Kidney (tissue), 14 donors: ENCODE results near the gene ASB4. TPM values are rescaled to one million over a fixed set of nuclear protein-coding genes. Genes with fewer than 3 reads are reported as not detected.

Experiments used
- DNase-seq, 5 donors: peaks; one replicate each; pipeline ENCODE4 v3.0.0-alpha.2; 2013 to 2020
- FAIRE-seq: peaks from 2 replicates; lab custom pipeline; 2012; peaks lifted over from hg19 to GRCh38; lab: Jason Lieb, UNC
- H3K27ac ChIP-seq, 2 donors: one replicate each; pipeline ENCODE4 v1.7.0; 2013; ENCODE audit warnings: low read depth in 2 of 2, low read length in 2 of 2, inconsistent platforms in 1 of 2
- H3K27me3 ChIP-seq: one replicate; pipeline ENCODE4 v1.7.1; 2013; ENCODE audit warnings: low read length, inconsistent platforms; ENCODE audit not compliant: control insufficient read depth, insufficient read depth
- H3K36me3 ChIP-seq, 3 donors: one replicate each; pipeline versions ENCODE4 v1.7.0 to v1.7.1; 2013; ENCODE audit warnings: low read length in 3 of 3, control low read depth in 1 of 3, inconsistent platforms in 1 of 3; ENCODE audit not compliant: insufficient read depth in 3 of 3, control insufficient read depth in 2 of 3
- H3K4me1 ChIP-seq, 3 donors: one replicate each; pipeline versions ENCODE4 v1.7.0 to v1.7.1; 2013; ENCODE audit warnings: low read length in 3 of 3, inconsistent platforms in 1 of 3, low read depth in 1 of 3; ENCODE audit not compliant: control insufficient read depth in 2 of 3, insufficient read depth in 2 of 3
- H3K4me3 ChIP-seq, 3 donors: one replicate each; pipeline versions ENCODE4 v1.7.0 to v1.8.1; 2013; ENCODE audit warnings: low read length in 3 of 3, control low read depth in 1 of 3, inconsistent platforms in 1 of 3
- H3K9ac ChIP-seq, 3 donors: one replicate each; pipeline versions ENCODE4 v1.7.0 to v1.7.1; 2013; ENCODE audit warnings: low read length in 3 of 3, control low read depth in 1 of 3, inconsistent platforms in 1 of 3
- H3K9me3 ChIP-seq, 3 donors: one replicate each; pipeline versions ENCODE4 v1.7.0 to v1.7.1; 2013; ENCODE audit warnings: low read length in 3 of 3, control low read depth in 1 of 3, inconsistent platforms in 1 of 3; ENCODE audit not compliant: control insufficient read depth in 2 of 3, insufficient read depth in 1 of 3
- intact Hi-C: fragments of 100-400 bp; cut with DNase I; formaldehyde crosslinking; loops from one replicate; pipeline ENCODE4 v1.11.1; 2022
- polyA plus RNA-seq: library from polyadenylated mRNA; stranded (reverse); fragments of 350-450 nt; fragmentation: Illumina TruSeq; extraction: RNeasy Lipid Tissue Mini Kit (QIAGEN cat#74804); gene quantifications from one replicate; pipeline ENCODE4 v1.2.3, GENCODE V29; 2014; ENCODE audit warnings: low read depth, low replicate concordance; ENCODE audit not compliant: insufficient read depth
- total RNA-seq: library from RNA; stranded (reverse); fragmentation: NEBNext Ultra II Directional; extraction: Animal tissue kit (Norgen Biotek cat#: 25700); gene quantifications from one replicate; pipeline ENCODE4 v1.2.1, GENCODE V29; 2021
- TF ChIP-seq, protein P1 (sequence below): IDR thresholded peaks from 3 replicates; pipeline ENCODE4 v1.5.1; 2012; ENCODE audit warnings: mild to moderate bottlenecking, moderate library complexity, borderline replicate concordance; ENCODE audit not compliant: insufficient read depth; ENCODE audit errors: extremely low read depth
- donor health status: control.
- donor health status: control.
- donor health status: control.
- donor health status: control.
- donor health status: control.
- donor health status: DM: yes; HTN: yes; CAD: no.
- donor health status: Normal renal cell carcinoma (clear cell type).

ASB4 gene
- total and polyA plus RNA-seq, 2 donors from 2014 or later = 0.09 TPM; not detected in 1

GRCh38 chr7:95476904-95477594 is 8.7 kb upstream of the ASB4 start:
- intact Hi-C loops = no loop called here
- no peak overlapping the region for H3K9ac ChIP-seq
- H3K9me3 ChIP-seq = no peaks in the 10 kb centered on the region
- peak; percentile 96 for FAIRE-seq
- no peaks in the 10 kb centered on the region for H3K27me3 ChIP-seq
- TF ChIP-seq, protein P1, sequence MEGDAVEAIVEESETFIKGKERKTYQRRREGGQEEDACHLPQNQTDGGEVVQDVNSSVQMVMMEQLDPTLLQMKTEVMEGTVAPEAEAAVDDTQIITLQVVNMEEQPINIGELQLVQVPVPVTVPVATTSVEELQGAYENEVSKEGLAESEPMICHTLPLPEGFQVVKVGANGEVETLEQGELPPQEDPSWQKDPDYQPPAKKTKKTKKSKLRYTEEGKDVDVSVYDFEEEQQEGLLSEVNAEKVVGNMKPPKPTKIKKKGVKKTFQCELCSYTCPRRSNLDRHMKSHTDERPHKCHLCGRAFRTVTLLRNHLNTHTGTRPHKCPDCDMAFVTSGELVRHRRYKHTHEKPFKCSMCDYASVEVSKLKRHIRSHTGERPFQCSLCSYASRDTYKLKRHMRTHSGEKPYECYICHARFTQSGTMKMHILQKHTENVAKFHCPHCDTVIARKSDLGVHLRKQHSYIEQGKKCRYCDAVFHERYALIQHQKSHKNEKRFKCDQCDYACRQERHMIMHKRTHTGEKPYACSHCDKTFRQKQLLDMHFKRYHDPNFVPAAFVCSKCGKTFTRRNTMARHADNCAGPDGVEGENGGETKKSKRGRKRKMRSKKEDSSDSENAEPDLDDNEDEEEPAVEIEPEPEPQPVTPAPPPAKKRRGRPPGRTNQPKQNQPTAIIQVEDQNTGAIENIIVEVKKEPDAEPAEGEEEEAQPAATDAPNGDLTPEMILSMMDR = peak; percentile 79
- no peaks in the 10 kb centered on the region for H3K36me3 ChIP-seq
- peak in 4 of 5 donors; percentile 71 to 91 (median 84) for DNase-seq
- no peak overlapping the region for H3K4me3 ChIP-seq
- no peak overlapping the region for H3K27ac ChIP-seq
- peaks cover 8 to 9% (median 9%) of the 10 kb centered on the region in 3 donors for H3K4me1 ChIP-seq

GRCh38 chr7:95478272-95479037 is 7.3 kb upstream of the ASB4 start:
- TF ChIP-seq, protein P1 = peak; percentile 37
- no peak overlapping the region for H3K27ac ChIP-seq
- H3K27me3 ChIP-seq = no peaks in the 10 kb centered on the region
- intact Hi-C loops = no loop called here
- peaks cover 3 to 5% (median 4%) of the 10 kb centered on the region in 3 donors for H3K4me1 ChIP-seq
- no peaks in the 10 kb centered on the region for H3K9me3 ChIP-seq
- peak in 4 of 5 donors; percentile 55 to 77 (median 70) for DNase-seq
- no peak for FAIRE-seq
- peak overlapping the region in 2 of 3 donors; percentile 47 to 57 for H3K4me3 ChIP-seq
- peak overlapping the region in 2 of 3 donors; percentile 28 to 36 for H3K9ac ChIP-seq
- no peaks in the 10 kb centered on the region for H3K36me3 ChIP-seq

DNA sequence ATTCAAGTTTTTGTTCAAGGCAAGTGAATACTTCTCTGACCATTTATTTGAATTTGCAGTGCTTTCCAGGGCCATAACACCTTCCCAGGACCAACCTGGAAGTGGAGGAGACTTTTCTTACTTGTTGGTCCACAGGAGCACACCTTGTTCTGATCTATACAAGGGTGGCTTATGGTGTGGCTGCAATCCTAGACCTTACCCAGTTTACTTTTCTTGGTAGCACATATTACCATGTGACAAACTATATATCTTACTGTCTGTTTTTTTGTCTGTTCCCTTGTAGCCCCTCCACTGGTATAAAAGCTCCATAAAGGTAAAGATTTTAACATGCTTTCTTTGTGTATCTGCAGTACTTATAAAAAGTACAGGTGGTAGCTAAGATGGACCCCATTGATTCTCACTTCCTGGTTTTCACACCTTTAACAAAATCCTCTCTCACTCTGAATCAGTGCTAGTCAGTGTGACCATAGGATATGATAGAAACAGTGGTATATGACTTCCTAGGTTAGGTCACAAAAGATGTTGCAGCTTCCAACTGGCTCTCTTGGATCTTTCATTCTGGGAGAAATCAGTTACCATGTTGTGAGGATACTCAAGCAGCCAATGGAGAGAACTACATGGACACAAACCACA is 5.6 kb upstream of the ASB4 start:
- peaks cover 3 to 5% (median 4%) of the 10 kb centered on the region in 3 donors for H3K4me1 ChIP-seq
- H3K27me3 ChIP-seq = no peaks in the 10 kb centered on the region
- DNase-seq (no peak), FAIRE-seq (no peak)
- H3K9me3 ChIP-seq = no peaks in the 10 kb centered on the region
- TF ChIP-seq, protein P1 = no peak
- H3K4me3 ChIP-seq = no peak overlapping the region
- no peak overlapping the region for H3K27ac ChIP-seq
- no peaks in the 10 kb centered on the region for H3K36me3 ChIP-seq
- intact Hi-C loops = no loop called here
- H3K9ac ChIP-seq = no peak overlapping the region
